NCI-H187 treated with DMSO at 0.1 percent for 48 hours (cell line): Measurements from ENCODE around the gene GPD2.

ENCODE experiments used
- DNase-seq: peaks from one replicate; lab custom pipeline; 2025; lab: John Stamatoyannopoulos, UW

GPD2 gene

GRCh38 chr2:156436497-156437085 is 412 bp downstream of the GPD2 start:
- DNase-seq, result no peak

DNA sequence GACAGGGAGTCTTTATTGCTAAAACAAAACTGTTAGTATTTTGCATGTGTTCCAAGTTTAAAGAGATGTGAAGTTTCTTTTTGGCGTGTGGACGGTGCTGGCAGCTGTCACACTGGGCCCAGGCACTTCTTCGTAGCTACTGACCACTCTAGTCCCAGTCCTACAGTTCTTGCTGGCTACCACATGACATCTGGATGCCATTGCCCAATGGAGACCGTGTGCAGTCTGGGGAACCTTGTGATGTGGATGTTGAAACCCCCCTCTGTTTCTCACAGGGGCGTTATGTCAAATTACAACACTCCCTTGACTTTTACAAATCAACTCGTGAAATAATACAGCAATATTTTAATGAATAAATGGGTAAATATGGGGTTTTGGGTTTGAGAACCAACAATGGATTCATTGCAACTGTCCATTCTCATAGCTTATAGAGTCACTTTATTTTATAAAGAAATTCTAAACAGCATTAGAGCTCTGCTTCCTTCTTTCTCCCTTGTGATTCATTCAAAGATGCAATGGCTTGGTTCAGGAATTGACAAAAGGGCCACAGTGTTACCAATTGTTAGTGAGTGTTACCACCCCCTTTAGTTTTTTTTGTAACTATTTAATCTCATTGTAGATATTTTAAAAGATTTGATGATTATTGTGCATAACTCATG is 1.2 kb downstream of the GPD2 start:
- no peak for DNase-seq

DNA sequence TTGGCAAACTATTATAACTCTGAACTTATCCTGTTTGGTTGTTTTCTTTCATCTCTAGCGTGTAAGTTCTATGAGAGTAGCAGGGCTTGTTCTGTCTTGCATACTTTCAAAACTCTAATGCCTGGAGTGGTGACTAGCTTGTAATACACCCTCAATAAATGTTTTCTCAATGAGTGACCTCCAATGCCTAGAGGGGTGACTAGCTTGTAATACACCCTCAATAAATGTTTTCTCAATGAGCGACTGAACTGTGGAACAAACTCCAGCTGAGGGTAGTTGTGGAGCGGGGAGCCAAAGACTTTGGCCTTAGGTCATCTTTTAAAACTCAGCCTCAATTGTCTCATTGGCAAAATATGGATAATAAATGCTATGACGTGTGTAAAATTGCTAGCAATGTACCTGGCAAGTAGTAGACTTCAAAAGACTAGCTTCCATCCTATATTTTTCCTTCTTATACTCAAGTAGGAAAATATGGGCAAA is 1.8 kb downstream of the GPD2 start:
- no peak for DNase-seq

GRCh38 chr2:156443089-156443488 is 6.9 kb downstream of the GPD2 start:
- no peak for DNase-seq

DNA sequence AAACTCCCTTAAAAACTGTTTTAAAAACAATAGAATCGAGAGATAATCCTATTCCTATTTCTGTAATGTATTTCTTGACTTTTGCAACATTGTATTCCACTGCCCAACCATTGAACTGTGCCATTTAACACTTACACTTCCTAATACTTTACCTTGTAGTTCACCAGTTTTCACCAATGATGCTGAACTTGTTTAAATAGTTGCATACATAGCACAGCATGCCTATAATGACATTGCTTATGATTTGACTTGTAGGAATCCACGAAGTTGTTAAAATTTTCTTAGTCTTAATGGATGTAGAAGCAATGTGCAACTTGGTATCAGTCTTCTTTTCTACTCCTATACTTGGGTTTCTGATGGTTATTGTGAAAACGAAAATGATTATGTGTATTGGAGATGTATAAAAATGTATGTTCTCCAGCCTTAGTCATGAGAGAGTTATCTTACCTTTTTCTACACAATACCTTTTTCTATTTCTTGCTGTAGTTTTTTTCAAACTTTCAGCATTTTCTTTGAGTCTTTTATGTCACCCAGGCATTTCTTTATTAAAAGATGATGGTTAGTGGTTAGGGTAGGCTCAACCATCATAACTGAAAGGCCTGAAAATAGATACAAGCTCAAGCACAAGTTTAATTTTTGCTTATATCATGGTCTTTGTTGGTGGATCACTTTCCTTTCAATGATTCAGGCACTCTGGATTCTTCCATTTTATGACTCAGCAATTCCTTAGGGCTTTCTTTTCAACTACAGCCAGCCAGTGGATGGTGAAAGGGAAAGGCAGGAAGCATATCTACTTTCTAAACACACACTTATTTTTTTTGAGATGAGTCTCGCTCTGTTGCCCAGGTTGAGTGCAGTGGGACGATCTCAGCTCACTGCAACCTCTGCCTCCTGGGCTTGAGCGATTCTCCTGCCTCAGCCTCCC is 9.4 kb downstream of the GPD2 start:
- DNase-seq, result no peak

DNA sequence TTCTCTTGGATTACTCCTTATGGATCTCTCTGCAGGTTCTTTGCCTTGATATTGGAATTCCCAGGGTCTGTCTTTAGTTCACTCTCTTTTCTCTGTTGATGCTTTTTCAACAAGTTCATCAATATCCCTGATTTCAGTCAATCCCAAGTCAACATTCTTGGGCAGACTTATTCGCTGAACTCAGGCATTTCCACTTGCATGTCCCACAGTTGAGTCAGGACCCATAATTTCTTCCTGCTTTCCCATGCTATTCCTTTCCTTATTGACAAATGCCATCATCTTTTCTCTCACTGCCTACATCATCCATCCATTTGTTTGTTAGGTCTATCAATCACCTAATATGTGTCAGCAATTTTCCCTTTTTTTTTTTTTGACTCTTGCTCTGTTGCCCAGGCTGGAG is 11.6 kb downstream of the GPD2 start:
- no peak for DNase-seq

GRCh38 chr2:156448766-156449165 is 12.6 kb downstream of the GPD2 start:
- DNase-seq, result no peak

DNA sequence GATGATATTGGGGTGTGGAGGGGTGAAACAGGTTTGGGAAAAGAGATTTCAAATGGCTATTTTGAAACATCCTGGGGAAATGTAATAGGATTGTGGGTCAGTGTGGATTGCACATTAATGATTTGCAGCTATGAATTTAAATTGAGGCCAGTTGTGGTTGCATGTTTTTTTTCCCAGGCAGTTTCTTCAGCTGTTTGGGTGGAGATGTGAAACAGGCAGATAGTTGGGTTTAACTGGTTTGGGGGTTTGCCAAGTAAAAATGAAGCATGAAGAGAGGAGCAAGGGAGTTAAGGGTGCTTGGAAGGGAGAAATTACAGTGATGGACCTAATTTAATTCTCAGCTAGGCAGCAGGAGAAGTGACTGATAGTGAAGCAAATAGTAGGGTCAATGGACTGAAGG is 16.8 kb downstream of the GPD2 start:
- DNase-seq, result no peak

GRCh38 chr2:156455361-156455975 is 19.3 kb downstream of the GPD2 start:
- no peak for DNase-seq

DNA sequence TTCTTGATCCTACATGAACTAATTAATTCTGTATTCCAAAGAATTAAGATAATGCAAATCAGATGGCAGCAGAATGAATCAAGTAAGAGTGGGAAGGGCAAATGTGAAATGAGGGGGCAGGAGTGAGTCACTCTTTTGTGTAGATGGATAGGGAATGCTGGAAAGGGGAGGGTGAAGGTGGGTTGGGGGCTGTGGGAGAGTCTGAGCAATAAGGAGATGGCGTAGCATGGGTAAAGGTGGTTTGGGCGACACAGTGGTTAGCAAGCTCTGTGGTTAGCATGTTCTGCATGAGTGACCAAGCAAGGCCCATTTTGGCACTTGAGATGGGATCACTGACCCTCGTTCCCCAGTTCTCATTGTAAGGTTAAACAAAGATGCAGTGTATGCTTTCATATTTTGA is 20.4 kb downstream of the GPD2 start:
- DNase-seq, result no peak

DNA sequence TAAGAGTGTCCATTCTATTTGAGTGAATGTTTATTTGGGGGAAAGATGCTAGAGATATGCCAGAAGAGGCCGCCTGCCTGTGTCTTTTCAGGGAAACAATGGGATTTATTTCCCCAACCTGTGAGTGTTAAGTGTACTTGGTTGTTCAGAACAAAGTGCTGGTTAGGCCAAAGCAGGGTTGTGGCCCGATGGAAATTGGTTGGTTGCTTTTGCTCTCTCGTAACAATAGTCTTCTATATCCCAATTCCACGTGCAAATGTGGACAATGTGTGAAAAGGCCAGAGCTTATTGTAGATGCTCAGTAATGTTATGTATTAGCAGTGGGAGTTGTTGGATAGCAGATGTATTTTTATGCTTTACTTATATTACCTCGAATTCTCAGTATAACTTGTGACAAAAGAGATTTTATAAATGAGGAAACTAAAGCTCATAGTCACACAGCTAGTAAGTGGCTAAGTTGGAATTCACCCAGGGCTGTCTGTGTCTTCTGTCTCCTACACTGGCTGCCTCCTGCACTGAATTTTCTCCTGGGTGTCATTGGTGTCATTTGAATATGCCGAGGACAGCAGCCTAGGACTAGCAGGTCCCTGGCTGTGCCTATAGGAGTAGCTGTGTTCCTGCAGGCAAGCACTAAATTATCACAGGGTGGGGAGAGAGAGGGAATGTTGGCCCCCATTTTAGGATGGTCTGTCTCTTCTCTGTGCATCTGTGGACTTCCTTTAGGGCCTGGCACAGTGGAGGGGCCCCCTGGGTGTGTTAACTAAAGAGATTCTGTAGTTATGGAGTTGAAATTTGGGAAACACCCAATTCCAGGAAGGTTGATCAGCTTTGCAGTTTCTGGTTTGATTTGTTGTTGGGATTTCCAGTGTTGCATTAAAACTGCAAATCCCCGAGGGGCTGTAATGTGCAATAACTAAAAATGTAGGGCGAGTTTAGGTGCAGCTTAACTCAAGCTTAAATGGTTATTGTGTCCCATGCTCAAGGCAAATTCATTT is 21.6 kb downstream of the GPD2 start:
- DNase-seq, result no peak

DNA sequence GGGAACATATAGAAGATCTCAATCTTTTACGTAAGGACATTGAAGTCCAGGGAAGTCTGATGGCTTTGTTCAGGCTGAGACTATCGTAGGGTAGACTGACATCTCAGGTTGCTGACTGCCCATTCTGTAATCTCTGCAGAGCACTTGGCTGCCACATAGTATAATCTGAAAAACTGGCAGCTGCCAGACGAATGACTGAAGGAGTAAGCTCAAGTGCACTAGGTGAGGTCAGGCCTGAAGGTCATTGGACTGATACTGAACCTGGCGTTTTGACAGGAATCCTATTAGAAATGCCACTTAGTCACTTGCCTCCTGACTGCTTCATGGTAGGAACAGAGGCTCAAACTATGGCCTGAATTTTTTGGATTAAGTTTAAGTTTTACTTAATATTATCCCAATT is 23.5 kb downstream of the GPD2 start:
- no peak for DNase-seq

DNA sequence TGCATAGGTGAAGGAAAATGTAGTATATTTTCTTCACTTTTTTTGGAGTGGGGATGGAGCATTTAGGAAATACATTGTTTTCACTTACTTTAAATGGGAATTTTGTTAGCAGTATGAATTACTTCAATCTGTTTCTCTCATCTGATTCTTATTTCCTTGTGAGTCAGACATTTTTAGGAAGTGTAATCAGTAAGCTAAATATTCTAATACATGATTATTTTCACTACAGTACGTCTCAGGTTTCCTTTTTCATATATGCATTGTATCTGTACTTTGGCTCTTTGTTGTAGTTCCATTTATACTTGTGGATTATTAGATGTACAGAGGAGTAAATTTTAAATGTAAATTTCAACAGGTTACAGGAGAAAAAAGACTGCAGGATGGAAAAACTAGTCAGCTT is 27.9 kb downstream of the GPD2 start:
- DNase-seq, result no peak

- DNase-seq, result no peak
Measured at GRCh38 chr2:156465573-156465972, 29.4 kb downstream of the GPD2 start.

DNA sequence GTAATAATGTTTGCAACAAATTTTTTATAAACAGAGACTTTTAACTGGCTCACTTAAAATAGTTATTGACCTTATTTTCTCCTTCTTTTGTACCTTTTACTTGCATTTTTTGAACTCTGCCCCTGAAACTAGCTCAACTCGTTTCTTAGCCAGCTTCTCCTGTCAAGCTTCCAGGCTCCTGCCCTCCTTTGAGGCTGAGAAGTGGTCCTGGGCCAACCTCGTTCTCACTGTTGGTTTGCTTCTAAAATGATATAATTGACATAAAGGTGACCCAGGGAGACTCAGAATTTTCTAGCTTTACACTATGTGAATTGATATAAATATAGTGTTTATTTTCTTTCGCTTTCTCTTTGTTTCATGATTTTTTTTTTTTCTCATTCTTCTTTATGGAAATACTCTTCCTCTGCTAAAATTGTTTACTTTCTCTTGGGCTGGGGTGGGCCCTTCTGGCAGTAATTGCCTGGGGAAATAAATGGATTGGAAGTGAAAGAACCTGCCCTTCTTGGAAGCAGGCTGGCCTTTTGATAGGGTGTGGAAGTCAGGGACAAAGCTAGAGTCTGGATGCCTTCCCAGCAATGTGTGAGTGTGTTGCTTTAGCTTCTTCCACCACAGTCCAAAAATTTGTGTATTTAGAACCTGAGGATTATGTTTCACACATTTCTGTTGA is 30.7 kb downstream of the GPD2 start:
- no peak for DNase-seq

DNA sequence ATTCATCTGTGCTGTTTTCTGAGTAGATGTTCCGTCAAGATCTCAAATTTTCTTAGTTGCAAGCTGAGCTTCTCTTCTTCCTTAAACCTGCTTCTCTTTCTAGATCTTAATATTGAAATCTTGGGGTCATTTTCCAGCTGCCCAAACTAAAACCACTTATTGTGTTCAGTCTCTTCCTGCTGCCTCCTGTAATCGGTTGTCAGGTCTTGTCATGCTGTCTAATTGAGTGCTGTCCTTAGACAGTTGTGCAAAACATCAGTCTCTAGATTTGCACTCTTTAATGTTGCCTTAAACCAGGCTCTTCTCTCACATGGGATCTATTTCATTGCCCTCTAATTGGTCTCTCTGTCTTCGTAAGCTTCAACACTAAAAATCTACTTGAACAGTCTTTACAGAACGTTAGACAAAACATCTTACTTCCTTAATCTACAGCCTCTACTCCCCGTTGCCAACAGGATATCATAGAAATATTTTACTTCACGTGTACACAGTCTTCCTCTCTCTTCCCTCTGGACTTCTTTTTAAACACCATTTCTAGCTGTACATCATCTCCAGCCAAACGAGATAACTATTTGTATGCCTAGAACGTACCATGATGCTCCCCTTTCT is 34.9 kb downstream of the GPD2 start:
- no peak for DNase-seq

GRCh38 chr2:156471762-156472161 is 35.6 kb downstream of the GPD2 start:
- DNase-seq, result no peak

DNA sequence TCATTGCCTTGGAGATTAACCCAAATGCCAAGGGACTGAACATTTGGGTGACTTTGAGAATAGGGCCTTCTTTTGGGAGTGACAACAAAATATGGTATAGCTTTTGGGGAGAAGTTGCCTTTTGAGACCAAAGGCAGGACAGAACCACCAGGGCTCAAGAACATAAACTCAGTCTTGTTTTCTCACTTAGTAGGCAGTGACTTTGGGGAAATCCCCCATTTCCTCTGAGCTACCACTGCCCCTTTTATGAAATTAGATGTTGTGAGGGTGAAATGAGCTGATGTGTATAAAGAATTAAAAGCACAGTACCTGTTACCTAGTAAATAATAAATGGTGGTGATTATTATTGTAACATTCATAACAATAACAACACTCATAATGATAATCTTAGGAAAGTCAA is 36.5 kb downstream of the GPD2 start:
- no peak for DNase-seq

DNA sequence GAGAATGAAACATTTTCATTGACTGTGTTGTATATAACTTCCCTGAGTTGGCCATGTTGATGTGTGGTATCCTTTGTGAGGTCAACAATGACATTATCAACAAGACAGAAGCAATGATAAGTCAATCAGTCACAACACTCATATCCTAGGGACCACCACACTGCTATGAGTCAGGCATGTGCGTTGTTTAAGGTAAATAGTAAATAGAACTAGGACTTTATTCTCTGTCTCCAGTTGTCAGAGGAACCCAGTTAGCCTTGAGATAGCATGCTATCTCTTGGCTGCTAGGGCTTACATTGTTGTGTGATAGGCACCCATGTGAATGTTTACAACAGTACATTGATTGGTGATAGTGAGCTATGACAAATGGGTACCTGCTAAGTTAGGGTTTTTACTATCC is 37.3 kb downstream of the GPD2 start:
- DNase-seq, result no peak

DNA sequence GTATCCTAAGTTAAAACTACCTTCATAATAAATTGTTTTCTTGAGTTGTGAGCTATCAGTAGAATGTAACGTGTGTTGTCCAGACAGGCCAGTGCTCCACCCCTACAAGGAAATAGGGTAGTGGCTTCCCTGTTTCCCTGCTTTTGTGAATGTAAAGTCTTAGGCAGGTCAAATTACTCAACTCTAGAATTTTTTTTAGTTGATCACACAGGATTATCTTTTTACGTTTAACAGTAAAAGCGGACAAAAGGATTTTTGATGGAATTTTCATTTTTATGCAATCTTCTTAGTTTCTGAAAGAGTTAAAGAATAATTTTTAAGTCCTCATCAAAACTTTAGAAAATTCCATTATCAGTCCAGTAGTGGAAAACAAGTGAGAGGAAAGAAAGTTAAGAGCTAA is 38.2 kb downstream of the GPD2 start:
- no peak for DNase-seq
